Measurements from ENCODE around the gene MYH4.

The MYH4 gene

DNA sequence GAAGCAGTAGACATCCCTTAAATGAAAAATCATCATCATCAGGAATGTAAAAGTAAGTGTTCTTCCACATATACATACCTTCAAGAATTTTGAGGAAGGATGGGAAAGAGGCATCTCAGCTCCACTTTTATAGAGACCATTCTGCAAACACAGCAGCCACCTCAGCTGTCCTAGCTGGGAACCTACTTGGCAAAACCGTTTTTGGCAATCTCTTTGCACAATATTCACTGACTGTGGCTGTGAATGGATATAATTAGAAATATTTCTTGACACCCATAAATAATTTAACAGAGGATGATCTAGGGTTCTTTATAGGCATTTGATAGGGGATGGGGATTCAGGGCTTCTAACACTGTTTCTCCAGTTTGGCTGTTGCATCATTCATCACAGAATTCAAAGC is at the start of gene MYH4:
Gene MYH4 (minus strand): TSS at position 101 of the 400 bp plus-strand sequence. CDS start 2,814 bp downstream, outside the sequence.
- DNase-seq, result no peak

DNA sequence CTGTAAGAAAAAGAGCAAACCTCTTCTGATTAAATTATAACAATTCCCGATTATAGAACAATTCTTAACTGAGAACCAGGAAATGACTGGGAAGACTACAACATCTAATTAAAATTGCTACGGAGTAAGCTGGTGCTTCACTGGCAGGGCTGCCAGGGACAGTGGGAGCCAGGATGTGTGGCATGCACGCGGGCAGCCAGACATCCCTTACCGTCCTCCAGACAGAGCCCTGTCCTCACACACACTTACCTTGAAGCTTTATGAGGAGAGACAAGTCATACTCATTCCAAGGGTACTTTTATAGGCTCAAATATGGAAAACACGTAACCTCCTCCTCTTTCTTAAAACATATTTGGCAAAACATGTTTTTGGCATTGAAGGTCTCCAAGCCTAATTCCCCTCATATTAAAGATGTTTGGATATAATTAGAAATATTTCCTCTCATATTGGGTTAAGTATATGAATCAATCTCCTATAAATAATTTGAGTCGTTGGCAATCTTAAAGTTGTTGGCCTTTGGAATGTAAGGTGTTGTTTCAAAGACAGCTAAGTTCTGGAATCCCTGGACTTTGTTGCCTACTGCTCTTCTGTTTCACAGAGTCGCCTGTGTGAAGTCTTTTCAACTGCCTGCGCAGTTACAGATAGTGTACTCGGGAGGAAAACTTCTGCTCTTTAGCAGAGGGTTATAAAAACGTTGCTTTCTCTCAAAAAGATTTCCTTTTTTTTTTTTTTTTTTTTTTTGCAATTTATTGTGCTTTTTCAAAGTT is 49.1 kb upstream of the MYH4 start, which contains the start of gene MYH1:
Gene MYH1 (minus strand): TSS at position 272 of the 767 bp plus-strand sequence. CDS start 1,900 bp downstream, outside the sequence.
- DNase-seq, result no peak

DNA sequence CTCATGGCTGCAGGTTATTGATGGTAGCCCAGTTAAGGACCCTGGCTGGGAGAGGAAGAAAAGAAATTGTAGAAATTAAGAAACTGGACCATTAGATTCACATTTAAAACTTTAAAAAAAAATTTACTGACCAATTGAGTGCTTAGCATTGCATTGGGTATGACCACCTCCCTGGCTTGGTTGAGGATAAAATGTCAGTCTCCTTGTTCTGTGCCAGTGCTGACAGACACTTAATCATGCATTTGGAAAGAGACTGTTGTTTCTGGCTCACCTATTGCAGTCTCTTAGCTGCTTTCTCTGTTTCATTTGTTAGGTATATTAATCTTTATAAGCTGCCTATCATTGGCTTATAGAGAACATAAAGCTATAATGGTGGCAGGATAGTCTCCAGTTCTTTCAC is 47.3 kb upstream of the MYH4 start:
- DNase-seq, result no peak

DNA sequence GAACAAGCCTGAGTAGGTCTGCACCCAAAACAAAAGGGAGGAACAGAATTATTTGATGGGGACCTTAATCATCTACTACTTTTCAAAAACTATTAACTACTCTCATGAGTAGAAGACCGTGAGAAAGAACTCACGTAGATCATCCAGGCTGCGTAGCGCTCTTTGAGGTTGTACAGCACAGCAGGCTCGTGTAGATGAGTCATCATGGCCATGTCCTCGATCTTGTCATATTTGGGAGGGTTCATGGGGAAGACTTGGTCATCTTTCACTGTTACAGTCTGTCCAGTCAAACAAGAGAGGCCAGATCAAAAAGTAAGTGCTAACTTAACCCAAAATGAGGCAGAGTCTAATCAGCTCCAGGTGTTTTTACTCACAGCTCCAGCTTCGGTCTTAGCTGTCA is 46.7 kb upstream of the MYH4 start:
- no peak for DNase-seq

DNA sequence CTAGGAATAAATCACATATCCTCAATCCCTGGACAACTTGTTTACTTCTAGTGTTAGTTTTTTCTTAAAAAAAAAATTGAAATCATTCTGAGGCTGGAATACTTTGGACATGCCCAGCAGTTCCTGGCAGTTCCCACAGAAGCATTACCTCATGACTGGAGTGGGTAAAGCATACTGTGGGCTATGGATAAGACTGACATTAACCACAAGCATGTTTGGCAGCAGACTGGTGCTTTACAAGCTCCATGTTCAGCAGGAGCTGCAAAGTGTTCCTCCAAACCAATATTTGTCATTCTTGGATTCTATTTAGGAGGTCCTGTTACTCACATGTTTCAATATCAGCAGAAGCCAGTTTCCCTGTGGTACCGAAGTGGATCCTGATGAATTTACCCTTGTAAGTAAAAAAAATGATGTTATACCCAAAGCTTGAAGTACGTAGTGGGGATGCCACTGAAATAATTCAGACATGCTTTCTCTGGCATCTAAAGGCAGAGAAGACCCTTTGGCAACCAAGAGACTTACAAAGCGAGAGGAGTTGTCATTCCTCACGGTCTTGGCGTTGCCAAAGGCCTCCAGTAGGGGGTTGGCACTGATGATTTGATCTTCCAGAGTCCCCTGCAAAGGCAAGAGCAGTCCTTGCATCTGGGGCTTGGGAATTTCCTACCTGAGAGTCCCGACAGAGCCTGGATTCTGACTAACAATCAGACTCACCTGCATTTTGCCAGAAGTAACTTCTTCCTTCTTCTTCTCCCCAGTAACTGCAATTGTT is 44.1 kb upstream of the MYH4 start:
- DNase-seq, result no peak

DNA sequence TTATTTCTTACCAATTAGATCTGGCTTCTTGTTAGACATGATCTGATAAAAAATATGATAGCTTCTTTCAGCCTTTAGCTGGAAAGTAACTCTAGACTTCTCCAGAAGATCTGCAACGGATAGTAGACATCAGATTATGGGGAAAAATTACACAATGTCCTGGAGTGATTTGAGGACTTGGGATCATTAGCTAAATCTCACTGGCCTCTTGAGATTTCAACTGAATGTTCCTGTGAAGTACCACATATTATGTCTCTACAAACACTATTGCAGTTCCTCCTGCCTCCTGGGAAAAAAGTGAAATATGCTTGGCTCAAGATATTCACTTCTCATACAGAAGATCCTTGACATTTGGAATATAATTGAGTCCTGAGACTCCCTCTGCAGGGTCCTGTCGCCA is 43.5 kb upstream of the MYH4 start:
- no peak for DNase-seq

DNA sequence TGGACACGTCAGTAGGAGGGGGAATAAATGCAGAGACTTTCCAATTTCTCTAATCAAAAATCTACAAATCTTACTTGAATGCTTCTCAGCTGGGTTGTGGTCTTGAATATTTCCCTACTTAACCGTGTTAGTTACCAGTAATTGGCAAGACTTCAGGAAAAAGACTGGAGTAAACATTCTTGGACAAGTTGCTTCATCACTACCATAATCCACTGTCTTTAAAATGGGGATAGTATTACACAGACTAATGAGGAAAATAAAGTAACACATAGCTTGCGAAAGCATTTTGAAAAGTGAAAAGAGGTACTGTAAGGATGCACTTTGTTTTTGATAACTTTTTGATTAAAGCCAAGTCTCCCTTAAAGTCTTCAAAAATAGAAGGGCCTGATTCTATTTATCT is 30.6 kb upstream of the MYH4 start:
- DNase-seq, result no peak

DNA sequence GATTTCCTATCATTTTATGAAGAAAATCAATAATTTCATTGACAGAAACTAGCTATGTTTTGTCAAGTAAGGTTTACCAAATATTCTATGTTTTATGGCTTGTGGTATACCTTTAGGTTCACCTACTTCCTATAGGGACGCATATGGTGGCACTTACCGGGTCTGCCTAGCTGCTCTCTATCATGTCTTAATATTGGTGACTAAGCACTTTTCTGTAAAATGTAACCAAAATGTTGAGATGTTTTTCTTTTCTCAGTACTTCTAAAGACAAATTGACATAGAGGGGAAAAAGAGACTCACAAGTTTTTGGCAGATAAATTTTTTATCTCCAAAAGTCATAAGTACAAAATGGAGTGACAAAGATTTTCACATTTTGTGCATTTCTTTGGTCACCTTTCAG is 22.6 kb upstream of the MYH4 start:
- DNase-seq, result no peak

DNA sequence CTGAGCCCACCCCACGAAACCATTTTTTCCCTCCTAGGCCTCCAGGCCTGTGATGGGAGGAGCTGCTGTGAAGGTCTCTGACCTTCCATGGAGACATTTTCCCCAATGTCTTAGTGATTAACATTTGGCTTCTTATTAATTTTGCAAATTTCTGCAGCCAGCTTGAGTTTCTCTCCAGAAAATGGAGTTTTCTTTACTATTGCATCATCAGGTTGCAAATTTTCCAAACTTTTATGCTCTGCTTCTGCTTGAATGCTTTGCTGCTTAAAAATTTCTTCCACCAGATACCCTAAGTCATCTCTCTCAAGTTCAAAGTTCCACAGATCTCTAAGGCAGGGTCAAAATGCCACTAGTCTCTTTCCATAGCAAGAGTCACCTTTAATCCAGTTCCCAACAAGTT is 12.9 kb upstream of the MYH4 start:
- no peak for DNase-seq

DNA sequence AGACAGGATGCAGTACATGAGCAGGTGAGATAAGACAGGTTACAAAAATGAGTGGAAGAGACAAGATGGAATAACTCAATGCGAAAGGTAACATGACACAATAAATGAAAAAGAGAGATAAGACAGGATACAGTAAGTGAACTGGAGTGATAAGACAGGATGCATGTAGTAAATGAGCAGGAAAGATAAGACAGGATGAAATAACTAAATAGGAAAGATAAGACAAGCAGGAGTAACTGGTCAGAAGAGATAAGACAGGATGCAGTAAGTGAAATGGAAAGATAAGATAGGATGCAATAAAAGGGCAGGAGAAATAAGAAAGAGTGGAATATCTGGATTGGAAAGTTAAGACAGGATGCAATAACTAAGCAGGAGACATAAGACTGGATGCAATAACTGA is 8.3 kb upstream of the MYH4 start:
- DNase-seq, result no peak

DNA sequence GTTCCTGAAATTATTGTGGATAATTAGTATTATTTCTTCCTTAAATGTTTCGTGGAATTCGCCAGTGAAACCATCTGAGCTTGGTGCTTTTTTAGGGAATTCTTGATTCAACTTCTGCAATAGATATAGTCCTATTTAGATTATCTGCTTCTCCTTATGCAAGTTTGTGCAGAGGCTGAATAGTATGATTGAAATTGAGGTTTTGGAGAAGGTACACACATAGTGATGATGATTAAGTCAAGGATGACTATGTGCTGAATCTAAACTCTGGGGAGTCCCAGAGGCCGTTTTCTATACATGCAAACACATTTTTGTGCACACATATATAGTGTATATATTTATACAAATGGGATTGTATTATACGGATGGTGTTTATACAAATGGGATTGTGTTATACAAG is 5.2 kb upstream of the MYH4 start:
- DNase-seq, result no peak

DNA sequence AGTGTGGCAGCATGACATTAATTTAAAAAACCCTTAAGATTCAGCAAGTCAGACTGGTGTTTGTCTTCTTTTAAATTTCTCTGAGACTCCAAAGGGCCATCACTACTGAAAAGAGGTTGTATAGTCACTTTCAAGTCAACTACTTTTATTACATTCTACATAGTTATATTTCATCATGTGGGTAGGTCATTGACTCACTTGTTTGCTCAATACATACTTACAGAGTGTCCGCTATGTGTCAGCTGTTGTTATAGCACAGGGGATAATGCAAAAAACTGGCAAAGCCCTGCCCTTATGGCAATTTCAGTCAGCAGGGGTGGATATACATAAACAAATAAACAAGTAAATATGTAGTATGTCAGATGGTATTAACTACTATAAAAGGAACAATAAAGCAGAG is 2.5 kb upstream of the MYH4 start:
- DNase-seq, result no peak

DNA sequence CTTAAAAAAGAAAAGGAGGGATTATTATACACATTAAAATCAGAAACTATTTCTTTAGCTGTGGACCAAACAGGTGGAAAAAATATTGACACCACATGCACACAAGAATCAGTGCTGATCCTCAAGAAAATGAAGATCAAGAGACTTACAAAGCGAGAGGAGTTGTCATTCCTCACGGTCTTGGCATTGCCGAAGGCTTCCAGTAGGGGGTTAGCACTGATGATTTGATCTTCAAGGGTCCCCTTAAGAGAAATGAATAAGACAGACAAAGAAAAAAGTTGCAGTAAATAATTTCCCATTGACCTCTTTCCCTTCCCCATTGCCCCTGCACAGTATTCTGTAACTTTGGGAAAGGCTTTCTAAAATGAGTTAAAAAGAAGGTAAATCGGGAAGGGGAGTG is 6.0 kb downstream of the MYH4 start:
- no peak for DNase-seq

DNA sequence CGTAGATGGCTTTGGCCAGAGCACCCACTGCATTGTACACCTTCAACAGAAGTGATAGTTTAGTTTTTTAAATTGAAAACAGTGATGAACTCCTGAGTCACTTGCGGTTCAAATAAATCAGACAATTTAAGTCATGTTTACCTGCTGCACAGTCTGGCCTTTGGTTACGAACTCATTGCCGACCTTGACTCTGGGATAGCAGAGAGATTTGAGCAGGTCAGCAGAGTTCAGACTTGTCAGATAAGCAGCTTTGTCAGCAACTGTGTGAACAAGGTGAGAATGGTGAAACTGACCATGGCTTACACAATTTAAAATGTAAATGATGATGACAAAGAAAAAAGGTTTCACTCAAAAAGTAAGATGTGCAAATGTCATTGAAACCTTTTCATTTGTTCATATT is 9.3 kb downstream of the MYH4 start:
- no peak for DNase-seq

DNA sequence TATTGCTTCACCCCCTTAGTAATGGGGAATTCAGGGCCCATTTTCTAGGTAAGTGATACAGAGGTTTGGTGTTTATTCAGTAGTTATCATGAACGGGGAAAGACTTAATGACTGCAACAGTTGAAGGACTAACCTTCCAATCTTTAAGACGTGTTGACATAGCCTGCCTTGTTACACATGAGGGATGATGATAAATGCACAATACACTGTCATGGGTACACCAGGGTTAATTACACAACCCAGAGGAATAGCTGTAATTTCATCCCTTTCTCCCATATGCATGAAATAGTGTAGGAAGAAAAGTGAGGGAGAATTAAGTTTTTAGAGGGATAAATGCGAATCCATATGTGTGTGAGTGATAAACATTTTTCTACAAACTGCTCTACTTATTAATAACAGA is 10.7 kb downstream of the MYH4 start:
- DNase-seq, result no peak

DNA sequence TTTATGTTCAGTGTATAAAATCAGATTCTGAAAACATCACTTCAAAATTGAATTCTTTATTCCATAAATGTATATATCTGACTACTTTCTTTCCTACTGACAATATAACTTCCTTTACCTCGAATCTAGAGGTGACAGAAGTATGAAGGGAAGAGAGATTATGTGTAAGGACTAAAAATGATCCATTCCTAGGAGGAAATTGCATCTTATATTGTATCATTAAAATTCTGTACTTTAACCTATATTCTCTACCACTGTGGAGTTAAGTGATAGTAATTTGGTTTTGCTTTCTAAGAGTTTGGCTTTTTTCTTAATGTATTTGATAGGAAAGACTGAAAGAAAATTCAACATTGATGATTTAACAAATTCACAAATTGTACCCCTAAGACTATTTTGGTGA is 11.4 kb downstream of the MYH4 start:
- no peak for DNase-seq

DNA sequence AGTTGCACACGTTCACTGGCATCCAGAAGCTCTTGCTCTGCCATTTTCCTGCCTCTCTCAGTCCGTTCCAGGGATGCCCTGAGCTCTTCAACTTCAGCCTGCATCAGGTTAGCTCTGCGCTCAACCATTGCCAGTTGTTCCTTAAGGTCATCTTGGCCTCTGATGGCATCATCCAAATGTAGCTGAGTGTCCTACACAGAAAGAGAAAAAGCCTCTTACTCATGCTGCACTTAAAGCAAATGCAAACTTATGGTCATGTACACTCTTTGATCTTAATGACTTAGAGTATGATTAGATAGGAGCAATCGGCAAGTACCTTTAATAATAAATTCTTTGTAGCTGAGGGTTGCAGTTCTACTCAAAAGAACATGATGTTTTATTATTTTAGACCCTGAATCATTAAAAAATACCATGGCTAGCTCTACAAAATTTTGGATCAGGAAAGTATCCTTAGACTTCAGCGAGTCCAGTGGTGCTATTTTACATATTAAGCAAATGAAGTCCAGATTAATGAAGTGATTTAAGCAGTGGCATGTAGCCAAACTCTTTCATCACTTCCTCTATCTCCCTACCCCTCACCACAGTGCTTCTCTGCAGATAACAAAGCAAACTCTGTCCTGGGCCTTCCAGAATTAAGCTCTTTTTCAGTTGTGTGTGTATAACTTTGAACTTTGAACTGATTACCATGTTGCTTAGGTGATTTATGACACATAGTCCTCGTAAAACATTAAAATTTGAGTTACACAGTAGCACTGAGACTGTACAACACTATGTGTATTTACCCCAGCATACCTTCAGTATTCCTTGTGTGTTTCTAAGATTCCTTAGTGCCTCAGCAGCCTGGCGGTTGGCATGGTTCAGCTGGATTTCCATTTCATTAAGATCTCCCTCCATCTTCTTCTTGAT is 22.1 kb downstream of the MYH4 start:
- DNase-seq, result no peak

DNA sequence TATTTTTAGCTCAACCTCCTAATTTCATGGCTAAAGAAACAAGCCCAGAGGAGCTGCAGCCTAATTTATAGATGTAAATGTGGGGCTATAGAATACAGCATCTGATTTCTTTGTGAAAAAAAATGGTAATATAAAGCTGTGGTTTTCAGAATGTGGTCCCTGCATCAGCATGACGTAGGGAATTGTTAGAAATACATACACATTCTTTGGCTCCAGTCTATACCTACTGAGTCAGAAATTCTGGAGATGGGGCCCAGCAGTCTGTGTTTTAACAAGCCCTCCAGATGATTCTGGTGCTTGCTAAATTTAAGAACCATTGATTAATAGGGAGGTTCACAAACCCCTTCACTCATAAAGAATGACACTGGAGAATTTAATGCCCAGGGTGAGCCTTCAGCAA is 29.5 kb downstream of the MYH4 start:
- no peak for DNase-seq

DNA sequence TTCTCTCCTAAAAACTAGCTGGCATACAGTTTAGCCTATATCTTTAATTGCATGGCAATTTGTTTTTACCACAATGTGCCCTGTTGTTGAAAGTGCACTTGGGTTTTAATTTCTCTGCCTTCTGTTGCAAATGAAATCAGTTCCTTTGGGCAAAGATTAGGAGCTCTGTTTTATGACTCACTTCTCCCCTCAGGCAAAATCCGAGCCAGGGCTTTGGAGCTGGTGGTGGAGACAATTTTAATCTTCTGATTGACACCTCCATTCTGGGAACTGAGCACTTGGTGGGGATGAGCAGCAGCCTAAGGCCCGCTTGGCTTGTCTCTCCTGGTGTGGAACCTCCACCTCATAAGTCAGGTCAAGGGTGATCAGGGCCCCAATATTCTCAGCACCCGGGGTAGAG is 34.3 kb downstream of the MYH4 start:
- DNase-seq, result no peak

DNA sequence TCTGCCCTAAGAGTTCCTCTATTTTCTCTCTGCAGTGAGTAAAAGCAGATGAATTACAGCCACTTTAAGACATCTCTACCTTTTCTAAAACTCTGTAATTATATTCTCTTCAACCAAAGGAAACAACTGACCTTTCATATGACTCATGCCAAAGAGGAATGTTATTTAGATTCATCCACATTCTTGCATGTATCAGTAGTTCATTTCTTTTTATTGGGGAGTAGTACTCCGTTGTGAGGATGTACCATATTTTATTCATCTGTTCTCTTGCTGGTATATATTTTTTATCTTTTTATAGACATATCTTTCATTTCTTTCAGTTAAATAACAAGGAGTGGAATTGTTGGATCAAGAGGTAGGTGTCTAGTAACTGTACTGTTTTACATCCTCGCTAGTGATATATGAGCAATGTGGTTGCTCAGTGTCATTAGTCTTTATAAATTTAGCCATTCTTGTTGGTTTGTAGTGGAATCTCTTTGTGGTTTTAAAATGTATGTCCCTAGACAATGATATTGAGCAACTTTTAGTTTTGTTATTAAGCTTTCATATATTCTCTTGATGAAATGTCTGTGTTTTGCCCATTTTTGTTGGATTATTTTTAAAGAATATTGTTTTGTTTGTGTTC is 39.8 kb downstream of the MYH4 start:
- no peak for DNase-seq

DNA sequence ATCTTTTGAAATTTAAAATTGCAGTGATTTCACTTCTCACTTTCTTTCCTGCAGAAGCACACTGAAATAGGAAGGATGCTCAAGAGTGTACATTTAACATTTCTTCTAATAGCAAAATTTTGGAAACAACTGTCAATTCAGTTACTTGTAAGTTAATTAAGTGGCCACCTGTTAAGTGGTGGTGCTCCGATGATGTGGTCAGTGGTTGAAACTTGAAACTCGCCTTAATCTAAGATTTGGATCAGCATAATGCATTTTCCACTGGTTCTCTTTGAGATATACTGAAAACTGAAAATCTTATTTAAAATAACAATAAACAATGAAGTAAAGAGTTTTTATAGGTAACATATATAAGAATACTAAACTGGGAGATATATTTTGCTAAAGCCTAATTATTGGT is 40.6 kb downstream of the MYH4 start:
- DNase-seq, result peak; percentile 29

DNA sequence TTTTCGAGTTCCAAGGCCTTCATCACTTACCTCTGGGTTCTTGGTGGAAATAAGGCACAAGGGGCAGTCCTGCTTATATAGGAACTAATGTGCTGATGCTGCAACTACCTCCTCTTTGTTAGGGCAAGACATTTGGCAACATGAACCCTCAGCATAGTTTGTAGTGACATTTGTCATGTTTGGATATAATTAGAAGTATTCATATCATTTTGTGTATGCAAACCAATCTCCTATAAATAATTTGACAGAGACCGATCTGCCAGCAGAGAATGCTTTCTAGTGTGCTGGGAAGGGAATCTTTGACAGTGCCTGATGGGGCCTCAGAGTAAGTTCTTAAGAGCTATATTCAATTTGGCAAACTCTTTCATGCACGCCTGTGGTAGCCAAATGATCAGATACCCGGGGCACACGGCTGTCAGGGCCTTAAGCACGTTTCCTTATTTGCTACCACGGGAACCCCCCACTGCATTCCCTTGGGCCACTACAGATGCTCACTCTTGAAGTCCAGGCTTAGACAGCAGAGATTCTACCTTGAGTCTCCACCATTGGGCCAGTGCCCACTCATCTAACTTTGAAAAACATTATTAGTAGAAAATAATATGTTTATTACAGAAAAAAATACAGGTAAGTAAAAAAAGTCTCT is 47.3 kb downstream of the MYH4 start, which contains the start of gene MYH8:
Gene MYH8 (minus strand): TSS at position 51 of the 643 bp plus-strand sequence. CDS start 1,723 bp downstream, outside the sequence.
- DNase-seq, result no peak
